ENCODE measurements around the gene COL13A1.
A peak's percentile ranks its signal among the peaks of the same experiment; 100 is the strongest.

DNA sequence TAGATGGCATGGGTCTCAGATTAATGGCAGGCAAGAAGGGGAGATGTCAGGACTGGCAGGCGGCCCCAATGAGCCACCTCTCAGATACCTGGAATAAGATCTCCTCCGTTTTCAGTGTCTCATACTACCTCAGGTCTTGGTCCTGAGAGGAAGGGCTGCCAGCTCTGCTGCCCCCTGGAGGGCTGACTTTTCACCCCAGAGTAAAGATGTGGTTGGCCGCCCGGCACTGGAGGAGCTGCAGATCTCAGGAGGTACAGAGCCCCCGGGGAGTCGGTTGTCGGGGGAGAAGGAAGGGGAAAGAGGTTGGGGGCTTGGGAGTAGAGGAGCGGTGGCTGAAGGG is 642 bp upstream of the COL13A1 start:
- TF ChIP-seq CTCF (IDR thresholded peaks at IDR 0.05) (peak; percentile 25 to 67 (median 50)), POLR2A (IDR thresholded peaks at IDR 0.05) (no peak)
